Activated CD8-positive, alpha-beta T cell treated with anti-CD3 and anti-CD28 coated beads, Interleukin-2, amount 10 ng/mL, durations not matched to agents 7 days and 5 days (primary cell): ENCODE measurements around the gene RPS6KA5. TPM values are rescaled to one million over a fixed set of nuclear protein-coding genes. Genes with fewer than 3 reads are reported as not detected.
"Not testable (repeated sequence)": the region's sequence is repeated elsewhere in the genome, so short reads cannot be mapped to it uniquely, and the experiment has no call there.

Experiments
- ATAC-seq: fragments of 150-1000 bp; cut with Tn5 transposase; one replicate; pipeline ENCODE4 v1.10.0; 2021; ENCODE audit warnings: moderate library complexity
- CTCF ChIA-PET: fragments of 350-600 bp; sonication (Branson Sonifier 250); formaldehyde crosslinking; loops from one replicate; lab custom pipeline; 2021; ENCODE audit warnings: antibody characterized with exemption; lab: Charles Lee
- POLR2A ChIA-PET: fragments of 350-600 bp; sonication (Branson Sonifier 250); formaldehyde crosslinking; loops from one replicate; lab custom pipeline; 2021; ENCODE audit warnings: antibody characterized with exemption; lab: Charles Lee
- DNase-seq: peaks from one replicate; pipeline ENCODE4 v3.0.0-alpha.2; 2020
- H3K27ac Mint-ChIP-seq: one replicate; pipeline ENCODE4 v1.8.0; 2021; ENCODE audit warnings: mild to moderate bottlenecking, mixed read lengths
- H3K27me3 Mint-ChIP-seq: one replicate; pipeline ENCODE4 v1.8.0; 2021; ENCODE audit warnings: low read depth, mixed read lengths
- H3K36me3 Mint-ChIP-seq: one replicate; pipeline ENCODE4 v1.8.0; 2021; ENCODE audit warnings: low read depth, mixed read lengths
- H3K4me1 Mint-ChIP-seq: one replicate; pipeline ENCODE4 v1.8.0; 2021; ENCODE audit warnings: low read depth, mixed read lengths
- H3K4me3 Mint-ChIP-seq: one replicate; pipeline ENCODE4 v1.8.0; 2021; ENCODE audit warnings: mild to moderate bottlenecking, mixed read lengths
- H3K9me3 Mint-ChIP-seq: one replicate; pipeline ENCODE4 v1.8.0; 2022; ENCODE audit warnings: mixed read lengths; ENCODE audit not compliant: insufficient read depth
- total RNA-seq, 2 experiments: library from RNA; stranded (reverse); gene quantifications; one replicate each; pipeline ENCODE4 v1.2.3, GENCODE V29; 2021

Gene RPS6KA5
- total RNA-seq, 2 experiments from 2014 or later: 50.8 to 53.1 TPM

DNA sequence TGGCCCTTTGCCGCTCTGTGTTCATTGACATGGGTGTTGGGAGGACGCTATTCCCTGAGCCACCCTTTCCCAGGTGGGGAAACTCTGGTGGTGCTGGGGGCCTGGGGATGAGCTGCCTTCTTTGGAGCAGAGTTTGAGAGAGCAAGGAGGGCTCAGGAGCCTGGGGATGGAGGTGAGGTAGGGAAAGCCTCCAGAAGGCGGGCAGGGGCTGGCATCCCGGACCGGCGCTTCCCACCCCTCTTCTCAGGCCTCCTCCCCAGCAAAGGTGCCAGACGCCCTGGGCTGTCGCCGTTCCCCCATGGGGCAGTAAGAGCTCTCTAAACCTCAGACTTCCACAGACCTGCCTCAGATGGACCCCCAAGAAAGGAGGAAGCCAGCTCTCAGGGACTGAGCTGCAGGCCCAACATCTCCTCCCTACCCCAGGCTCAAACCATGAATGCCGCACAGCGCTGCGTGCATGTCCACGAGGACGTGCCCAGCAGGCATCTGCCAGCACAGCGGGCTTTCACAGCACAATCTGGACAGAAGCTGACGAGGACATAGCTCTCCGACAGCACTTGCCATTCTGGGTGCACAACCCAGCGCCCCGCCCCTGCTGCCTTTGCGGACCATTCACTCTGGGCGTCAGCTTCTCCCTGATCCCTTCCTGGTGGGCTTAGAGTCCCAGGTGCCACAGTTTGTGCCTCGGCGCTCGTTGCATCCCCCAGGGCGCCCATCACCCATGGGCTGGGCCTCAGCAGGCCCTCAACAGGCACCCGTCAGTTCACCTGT lies 229.3 kb downstream of the RPS6KA5 start:
- Mint-ChIP-seq H3K27me3 (peaks cover 10% of the 10 kb centered on the region), H3K4me3 (no peak overlapping the region), H3K9me3 (peaks cover under 1% of the 10 kb centered on the region), H3K4me1 (peaks cover 37% of the 10 kb centered on the region), H3K27ac (no peak overlapping the region), H3K36me3 (peaks cover 5% of the 10 kb centered on the region)
- ATAC-seq (no peak), DNase-seq (no peak)
- CTCF ChIA-PET: interaction anchor here (0.6 kb wide), 1 partner anchor 150 kb away, joined by 3 read pairs; no protein-coding TSS in a partner anchor
- POLR2A ChIA-PET: interaction anchor here (0.6 to 1.3 kb wide), 2 partner anchors 8 to 11 kb away, joined by 3 to 4 read pairs; no protein-coding TSS in a partner anchor

DNA sequence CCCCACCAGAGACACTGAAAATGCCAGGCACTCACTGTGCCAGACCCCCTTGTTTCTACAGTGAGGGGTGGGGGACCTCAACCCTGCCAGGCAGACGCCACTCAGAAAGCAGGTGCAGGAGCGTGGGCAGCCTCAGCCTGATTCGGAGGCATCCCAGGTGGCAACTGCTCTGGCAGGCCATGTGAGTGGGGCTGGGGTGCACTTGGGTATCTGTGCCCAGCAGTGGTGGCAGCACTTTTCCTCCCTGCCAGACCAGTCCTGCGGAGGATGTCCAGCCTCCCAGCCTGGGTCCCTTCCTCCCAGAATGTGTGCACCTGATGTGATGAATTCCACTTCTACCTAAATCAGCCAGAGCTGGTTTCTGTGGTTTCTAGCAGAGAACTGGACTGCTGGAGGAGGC lies 230.8 kb downstream of the RPS6KA5 start:
- CTCF ChIA-PET: no interaction called here
- peaks cover 3% of the 10 kb centered on the region for H3K9me3 Mint-ChIP-seq
- POLR2A ChIA-PET: interaction anchor here (0.6 kb wide), 1 partner anchor 573 kb away, joined by 3 read pairs; the partner anchor contains the start of gene PSMC1
- peaks cover 9% of the 10 kb centered on the region for H3K36me3 Mint-ChIP-seq
- peak overlapping the region; percentile 49 for H3K27ac Mint-ChIP-seq
- DNase-seq (no peak), ATAC-seq (no peak)
- peaks cover 8% of the 10 kb centered on the region for H3K27me3 Mint-ChIP-seq
- peaks cover 26% of the 10 kb centered on the region for H3K4me1 Mint-ChIP-seq
- no peak overlapping the region for H3K4me3 Mint-ChIP-seq

DNA sequence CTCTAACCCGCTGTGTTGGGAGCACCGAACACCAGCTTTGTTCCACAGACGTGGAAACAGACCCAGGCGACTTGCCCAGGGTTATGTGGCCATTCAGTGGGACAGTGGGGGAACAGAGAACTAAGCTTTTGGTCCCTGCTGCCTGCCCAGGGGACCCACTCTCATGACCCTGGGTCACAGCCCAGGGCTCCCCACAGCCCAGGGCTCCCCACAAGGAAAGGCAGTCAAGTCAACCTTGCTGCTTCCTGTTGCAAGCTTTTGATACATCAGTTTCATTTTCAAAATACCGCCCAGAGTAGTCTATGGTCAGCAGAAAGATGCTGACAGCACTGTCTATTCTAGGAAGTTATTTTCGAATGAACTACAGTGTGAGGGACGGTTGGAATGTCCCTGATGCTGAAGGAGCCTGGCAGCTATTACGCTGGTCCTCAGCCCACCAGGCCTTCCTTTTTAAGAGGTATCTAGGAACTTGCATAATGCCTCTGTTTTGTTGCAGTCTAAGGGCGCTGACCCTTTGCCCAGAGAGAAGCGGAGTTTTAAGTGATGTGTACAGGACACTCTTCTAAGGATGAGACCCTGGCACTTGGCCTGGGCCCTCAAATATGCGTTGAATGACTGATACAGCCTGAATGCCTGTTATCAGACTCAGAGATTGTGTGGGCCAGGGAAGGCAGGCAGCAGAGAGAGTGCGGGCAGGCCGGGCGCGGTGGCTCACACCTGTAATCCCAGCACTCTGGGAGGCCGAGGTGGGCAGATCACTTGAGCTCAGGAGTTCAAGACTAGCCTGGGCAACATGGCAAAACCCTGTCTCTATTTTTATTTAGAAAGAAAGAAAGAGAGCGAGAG lies 231.6 kb downstream of the RPS6KA5 start:
- Mint-ChIP-seq H3K4me1 (peaks cover 26% of the 10 kb centered on the region), H3K27me3 (peaks cover 6% of the 10 kb centered on the region), H3K9me3 (peaks cover 7% of the 10 kb centered on the region), H3K4me3 (peak overlapping the region; percentile 63), H3K27ac (peak overlapping the region; percentile 93), H3K36me3 (peaks cover 13% of the 10 kb centered on the region)
- ATAC-seq (peak; percentile 64), DNase-seq (peak; percentile 55)
- POLR2A ChIA-PET: interaction anchor here (0.6 to 2.0 kb wide), 7 partner anchors 9 to 446 kb away, joined by 3 to 5 read pairs (median 4); no protein-coding TSS in a partner anchor
- CTCF ChIA-PET: interaction anchor here (0.8 kb wide), 1 partner anchor 344 kb away, joined by 3 read pairs; no protein-coding TSS in a partner anchor

DNA sequence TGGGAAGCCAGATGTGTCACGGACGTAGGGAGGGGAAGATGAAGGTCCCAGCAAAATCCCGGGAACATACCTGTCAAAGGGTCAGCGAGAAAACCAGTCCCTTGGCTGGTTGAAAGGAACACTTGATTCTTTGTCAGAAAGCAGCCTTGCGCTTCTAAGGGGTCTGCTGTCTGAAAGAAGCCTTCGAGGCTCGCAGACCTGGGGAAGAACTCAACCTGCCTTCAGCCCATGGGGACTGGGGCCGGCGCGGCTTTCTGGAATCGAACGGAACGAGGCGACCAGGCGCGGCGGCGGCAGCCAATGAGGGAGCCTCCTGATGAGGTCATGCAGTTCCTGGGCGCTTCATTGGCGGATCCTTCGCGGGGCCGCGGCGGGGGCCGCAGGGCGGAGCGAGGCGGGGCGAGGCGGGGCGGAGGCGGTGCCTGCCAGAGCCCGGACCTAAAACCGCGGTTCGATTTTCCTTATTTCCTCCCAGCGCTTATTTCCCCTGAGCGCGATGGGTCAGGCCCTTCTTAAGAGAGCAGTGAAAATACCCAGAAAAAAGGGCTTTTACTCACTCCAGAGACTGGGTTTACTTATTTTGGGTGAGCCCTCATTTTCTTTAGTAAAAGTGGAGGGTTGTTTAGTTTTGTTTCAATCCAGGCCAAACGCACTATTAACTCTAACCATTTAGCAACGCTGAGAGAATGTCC lies 232.4 kb downstream of the RPS6KA5 start:
- H3K4me3 Mint-ChIP-seq: peak overlapping the region; percentile 63
- peak; percentile 98 for ATAC-seq
- ChIA-PET POLR2A (interaction anchor here (0.6 to 2.0 kb wide), 7 partner anchors 8 to 446 kb away, joined by 3 to 5 read pairs (median 4); no protein-coding TSS in a partner anchor), CTCF (interaction anchor here (0.8 kb wide), 1 partner anchor 345 kb away, joined by 3 read pairs; no protein-coding TSS in a partner anchor)
- peaks cover 15% of the 10 kb centered on the region for H3K36me3 Mint-ChIP-seq
- peaks cover 26% of the 10 kb centered on the region for H3K4me1 Mint-ChIP-seq
- DNase-seq: peak; percentile 94
- peaks cover 5% of the 10 kb centered on the region for H3K27me3 Mint-ChIP-seq
- peak overlapping the region; percentile 93 for H3K27ac Mint-ChIP-seq
- H3K9me3 Mint-ChIP-seq: peaks cover 14% of the 10 kb centered on the region

DNA sequence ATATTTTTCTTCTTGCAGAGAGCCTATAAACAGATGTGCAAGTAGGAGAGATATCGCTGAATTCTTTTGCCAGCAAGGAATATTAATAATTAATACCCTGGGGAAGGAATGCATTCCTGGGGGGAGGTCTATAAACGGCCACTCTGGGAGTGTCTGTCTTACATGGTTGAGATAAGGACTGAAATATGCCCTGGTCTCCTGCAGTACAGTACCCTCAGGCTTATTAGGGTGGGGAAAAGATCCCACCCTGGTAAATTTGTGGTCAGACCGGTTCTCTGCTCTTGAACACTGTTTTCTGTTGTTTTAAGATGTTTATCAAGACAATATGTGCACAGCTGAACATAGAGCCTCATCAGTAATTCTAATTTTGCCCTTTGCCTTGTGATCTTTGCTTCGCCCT lies 236.9 kb downstream of the RPS6KA5 start:
- DNase-seq, H3K36me3 Mint-ChIP-seq, H3K4me3 Mint-ChIP-seq, H3K27ac Mint-ChIP-seq, ATAC-seq, POLR2A ChIA-PET, H3K27me3 Mint-ChIP-seq, CTCF ChIA-PET: not testable (repeated sequence)
- peaks cover 29% of the 10 kb centered on the region for H3K4me1 Mint-ChIP-seq
- peaks cover 14% of the 10 kb centered on the region for H3K9me3 Mint-ChIP-seq

DNA sequence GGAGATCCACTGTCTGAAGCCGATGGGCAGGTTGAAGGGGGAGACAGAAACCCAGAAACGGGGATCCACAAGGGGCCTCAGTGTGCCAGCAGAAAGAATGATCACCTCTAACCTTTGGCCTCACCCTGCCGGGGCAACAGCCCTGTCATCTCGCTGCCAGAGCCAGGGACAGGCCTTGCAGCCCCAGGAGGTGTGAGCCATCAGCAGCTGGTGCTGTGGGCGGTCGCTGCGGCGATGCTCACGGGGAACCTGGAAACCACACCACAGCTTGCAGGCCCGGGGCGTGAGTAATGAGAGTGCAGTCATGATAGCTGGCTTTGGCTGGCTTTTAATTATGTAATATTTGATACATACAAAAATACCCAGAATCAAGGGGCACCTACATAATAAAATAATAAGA lies 239.5 kb downstream of the RPS6KA5 start:
- ChIA-PET POLR2A (interaction anchor here (0.6 kb wide), 1 partner anchor 240 kb away, joined by 3 read pairs; the partner anchor contains the start of gene RPS6KA5), CTCF (interaction anchor here (0.6 to 1.8 kb wide), 2 partner anchors 62 to 814 kb away, joined by 3 to 7 read pairs; no protein-coding TSS in a partner anchor)
- Mint-ChIP-seq H3K36me3 (peaks cover 9% of the 10 kb centered on the region), H3K4me1 (peaks cover 20% of the 10 kb centered on the region), H3K9me3 (peaks cover 13% of the 10 kb centered on the region), H3K4me3 (no peak overlapping the region), H3K27ac (no peak overlapping the region), H3K27me3 (peaks cover 10% of the 10 kb centered on the region)
- ATAC-seq (peak; percentile 83), DNase-seq (peak; percentile 81)

DNA sequence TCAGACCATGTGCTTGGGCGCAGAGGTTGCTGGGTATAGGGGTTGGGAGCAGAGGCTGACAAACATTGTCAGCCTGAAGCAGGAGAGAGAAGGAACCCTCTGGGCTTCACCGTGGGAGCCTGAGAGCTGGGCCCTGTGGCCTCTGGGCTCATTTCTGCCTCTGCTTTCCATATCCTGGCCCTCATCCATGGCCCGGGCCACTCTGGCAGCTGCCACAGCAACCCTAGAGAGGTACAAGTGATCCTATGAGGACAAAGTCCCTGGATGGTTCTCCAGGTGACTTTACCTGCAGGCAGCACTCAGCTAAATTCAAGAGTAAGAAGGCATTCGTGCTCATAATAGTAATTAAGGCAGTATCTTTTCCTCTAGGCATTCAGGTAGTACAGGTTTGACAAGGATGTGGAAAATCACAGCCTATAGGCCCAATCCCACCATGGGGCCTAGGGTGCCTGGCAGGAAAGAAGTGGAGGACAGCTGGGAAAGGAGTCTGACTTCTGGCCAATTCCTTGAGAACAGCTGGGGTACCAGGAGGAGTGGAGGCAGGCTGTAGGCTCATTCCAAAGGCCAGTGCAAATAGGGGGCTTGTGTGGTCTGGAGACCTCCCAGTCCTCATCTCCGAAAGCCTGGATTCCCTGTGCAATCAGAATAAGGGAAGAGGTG lies 240.6 kb downstream of the RPS6KA5 start:
- CTCF ChIA-PET: interaction anchor here (1.8 kb wide), 1 partner anchor 61 kb away, joined by 7 read pairs; no protein-coding TSS in a partner anchor
- POLR2A ChIA-PET: interaction anchor here (1.0 to 1.1 kb wide), 2 partner anchors 9 to 436 kb away, joined by 5 read pairs; no protein-coding TSS in a partner anchor
- no peak overlapping the region for H3K27ac Mint-ChIP-seq
- no peak overlapping the region for H3K4me3 Mint-ChIP-seq
- ATAC-seq: no peak
- DNase-seq: no peak
- peaks cover 18% of the 10 kb centered on the region for H3K27me3 Mint-ChIP-seq
- H3K4me1 Mint-ChIP-seq: peaks cover 24% of the 10 kb centered on the region
- peaks cover 11% of the 10 kb centered on the region for H3K9me3 Mint-ChIP-seq
- H3K36me3 Mint-ChIP-seq: peaks cover 6% of the 10 kb centered on the region

DNA sequence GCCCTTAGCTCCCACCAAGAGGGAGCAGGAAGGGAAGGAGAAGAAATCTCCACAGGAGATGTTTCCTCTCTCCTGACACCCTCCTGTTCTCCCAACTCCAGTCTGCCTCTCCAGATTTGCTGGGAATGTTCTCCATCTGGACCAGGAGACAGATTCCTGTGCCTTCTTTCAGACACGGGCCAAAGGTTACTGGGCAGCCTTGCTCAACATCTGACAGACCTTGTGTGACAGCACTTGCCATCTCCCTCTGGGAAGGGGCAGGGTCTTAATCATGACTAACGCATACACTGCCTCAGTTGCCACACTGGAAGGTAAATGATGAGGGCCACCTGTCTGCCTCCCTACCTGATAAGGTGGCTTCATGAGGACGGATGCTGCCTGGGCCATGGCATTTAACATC lies 241.7 kb downstream of the RPS6KA5 start:
- peaks cover 24% of the 10 kb centered on the region for H3K4me1 Mint-ChIP-seq
- no peak for DNase-seq
- no peak overlapping the region for H3K27ac Mint-ChIP-seq
- peaks cover 6% of the 10 kb centered on the region for H3K9me3 Mint-ChIP-seq
- H3K4me3 Mint-ChIP-seq: no peak overlapping the region
- peaks cover 24% of the 10 kb centered on the region for H3K27me3 Mint-ChIP-seq
- peaks cover under 1% of the 10 kb centered on the region for H3K36me3 Mint-ChIP-seq
- ChIA-PET CTCF (no interaction called here), POLR2A (no interaction called here)
- no peak for ATAC-seq

DNA sequence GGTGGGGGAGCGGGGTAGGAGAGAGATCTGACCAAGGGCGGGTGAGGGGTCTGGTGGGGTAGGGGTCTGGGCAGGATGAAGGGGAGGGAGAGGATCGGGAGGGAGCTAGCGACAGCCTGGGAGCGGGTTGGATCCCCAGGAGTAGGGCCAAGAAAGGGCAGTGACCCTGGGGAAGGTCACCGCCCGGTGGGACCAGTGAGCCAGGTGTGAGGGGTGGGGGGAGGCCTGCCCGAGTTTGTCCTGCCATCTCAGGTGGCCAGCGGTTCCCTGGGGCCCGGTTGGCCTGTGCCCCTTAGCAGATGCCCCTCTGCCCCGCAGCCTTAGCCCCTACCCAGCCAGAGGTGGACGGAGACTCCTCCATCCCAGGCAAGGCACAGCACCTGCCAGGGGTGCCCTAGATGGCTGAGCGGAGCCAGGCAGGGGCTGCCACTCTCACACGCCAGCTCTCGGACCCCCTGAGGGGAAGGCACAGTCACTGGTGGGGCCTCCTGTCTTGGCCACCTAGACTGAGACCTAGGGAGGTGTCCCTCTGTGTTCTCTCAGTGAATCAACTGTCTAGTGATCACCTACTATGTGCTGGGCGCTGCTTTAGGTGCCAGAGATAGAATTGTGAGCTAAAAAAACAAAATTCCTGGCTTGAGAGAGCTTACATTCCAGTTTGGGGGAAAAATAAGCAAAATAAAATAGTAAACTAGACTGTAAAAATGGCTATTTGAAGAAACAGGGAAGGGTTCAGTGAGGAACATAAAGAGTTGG lies 243.6 kb downstream of the RPS6KA5 start:
- Mint-ChIP-seq H3K27ac (no peak overlapping the region), H3K36me3 (no peaks in the 10 kb centered on the region), H3K9me3 (no peaks in the 10 kb centered on the region), H3K4me1 (peaks cover 22% of the 10 kb centered on the region), H3K27me3 (peaks cover 24% of the 10 kb centered on the region), H3K4me3 (peak overlapping the region; percentile 48)
- ATAC-seq (no peak), DNase-seq (no peak)
- CTCF ChIA-PET: interaction anchor here (1.0 to 2.2 kb wide), 3 partner anchors 58 to 77 kb away, joined by 3 to 7 read pairs (median 4); no protein-coding TSS in a partner anchor
- POLR2A ChIA-PET: interaction anchor here (0.8 kb wide), 1 partner anchor 58 kb away, joined by 3 read pairs; no protein-coding TSS in a partner anchor
